Activated T-cell treated with anti-CD3 and anti-CD28 coated beads for 24 hours (primary cell): ENCODE results near the gene MARCHF2.
"Not testable (repeated sequence)": the region's sequence is repeated elsewhere in the genome, so short reads cannot be mapped to it uniquely, and the experiment has no call there.

Experiments used
- DNase-seq: peaks from one replicate; pipeline ENCODE4 v3.0.0-alpha.2; 2020; ENCODE audit warnings: low read depth

MARCHF2 gene

GRCh38 chr19:8410718-8411117 is 2.4 kb upstream of the MARCHF2 start:
- not testable (repeated sequence) for DNase-seq

GRCh38 chr19:8413629-8413995 is 507 bp downstream of the MARCHF2 start:
- DNase-seq: no peak

GRCh38 chr19:8416796-8417195 is 3.7 kb downstream of the MARCHF2 start:
- DNase-seq: no peak

GRCh38 chr19:8421484-8422461 is 8.7 kb downstream of the MARCHF2 start:
- no peak for DNase-seq

- DNase-seq: no peak
These were observed 10.7 kb downstream of the MARCHF2 start for GRCh38 chr19:8423817-8424223.

DNA sequence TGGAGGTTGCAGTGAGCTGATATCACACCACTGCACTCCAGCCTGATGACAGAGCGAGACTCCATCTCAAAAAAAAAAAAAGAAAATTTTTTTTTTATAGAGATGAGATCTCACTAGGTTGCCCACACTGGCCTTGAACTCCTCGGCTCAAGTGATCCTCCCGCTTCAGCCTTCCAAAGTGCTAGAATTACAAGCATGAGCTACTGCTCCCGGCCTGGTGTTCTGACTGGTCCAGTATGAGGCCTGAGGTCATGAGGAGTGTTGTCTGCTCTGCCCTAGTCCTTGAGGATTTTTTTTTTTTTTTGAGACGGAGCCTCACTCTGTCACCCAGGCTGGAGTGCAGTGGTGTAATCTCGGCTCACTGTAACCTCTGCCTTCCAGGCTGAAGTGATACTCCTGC is 12.2 kb downstream of the MARCHF2 start:
- DNase-seq: not testable (repeated sequence)

DNA sequence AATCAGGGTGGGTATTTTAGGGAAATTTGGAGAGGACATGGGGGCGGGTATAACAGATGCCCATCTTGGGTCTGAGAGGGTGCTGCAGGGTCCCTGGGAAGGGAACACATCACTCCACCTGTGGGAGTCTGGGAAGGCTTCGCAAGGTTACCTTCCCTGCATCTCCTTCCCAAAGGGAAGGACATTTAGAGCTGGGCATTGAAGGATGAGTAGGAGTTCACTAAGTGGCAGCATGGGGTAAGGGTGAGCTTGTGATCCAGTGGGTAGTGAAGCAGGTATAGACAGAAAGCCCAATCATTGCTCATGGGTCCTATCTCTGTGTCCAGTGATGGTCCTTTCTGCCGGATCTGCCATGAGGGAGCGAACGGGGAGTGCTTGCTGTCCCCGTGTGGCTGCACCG is 13.2 kb downstream of the MARCHF2 start:
- no peak for DNase-seq

DNA sequence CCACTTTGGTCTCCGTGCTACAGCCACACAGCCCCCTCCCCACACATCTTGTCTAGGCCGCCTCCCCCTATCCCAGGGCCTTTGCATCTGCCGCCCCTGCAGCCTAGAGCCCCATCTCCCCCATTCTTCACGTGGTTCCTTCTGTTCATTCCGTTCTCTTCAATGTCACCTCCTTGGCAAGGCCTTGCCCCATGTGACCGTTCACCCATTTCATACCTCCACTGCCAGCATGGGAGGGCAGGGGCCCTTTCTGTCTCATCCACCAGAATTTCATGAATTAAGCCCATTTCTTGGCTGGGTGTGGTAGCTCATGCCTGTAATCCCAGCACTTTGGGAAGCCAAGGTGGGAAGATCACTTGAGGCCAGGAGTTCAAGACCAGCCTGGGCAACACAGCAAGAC is 15.9 kb downstream of the MARCHF2 start:
- DNase-seq: no peak

- no peak for DNase-seq
These were observed 16.7 kb downstream of the MARCHF2 start for GRCh38 chr19:8429826-8430225.

DNA sequence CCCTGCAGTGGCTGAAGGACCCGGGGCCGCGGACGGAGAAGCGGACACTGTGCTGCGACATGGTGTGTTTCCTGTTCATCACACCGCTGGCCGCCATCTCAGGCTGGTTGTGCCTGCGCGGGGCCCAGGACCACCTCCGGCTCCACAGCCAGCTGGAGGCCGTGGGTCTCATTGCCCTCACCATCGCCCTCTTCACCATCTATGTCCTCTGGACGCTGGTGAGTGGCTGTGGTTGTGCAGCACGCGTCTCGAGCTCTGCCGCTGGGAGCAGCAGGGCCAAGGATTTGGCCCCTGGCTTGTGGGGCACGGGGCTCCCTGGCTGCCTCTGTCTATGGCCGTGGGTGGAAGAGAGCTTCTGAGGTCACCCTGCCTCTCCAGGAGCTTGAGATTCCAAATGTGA is 17.5 kb downstream of the MARCHF2 start:
- no peak for DNase-seq

DNA sequence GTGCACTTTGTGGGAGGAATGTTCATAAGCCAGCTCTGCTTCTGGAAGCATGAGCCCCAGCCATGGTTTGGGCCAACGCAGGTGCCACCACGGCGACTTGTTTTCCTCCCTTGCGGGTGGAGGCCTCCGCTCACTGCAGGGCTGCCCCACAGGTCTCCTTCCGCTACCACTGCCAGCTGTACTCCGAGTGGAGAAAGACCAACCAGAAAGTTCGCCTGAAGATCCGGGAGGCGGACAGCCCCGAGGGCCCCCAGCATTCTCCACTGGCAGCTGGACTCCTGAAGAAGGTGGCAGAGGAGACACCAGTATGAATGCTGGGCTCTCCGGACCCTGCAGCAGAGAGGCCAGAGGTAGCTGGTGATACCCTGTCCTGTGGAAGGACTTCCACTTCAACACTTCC is 25.1 kb downstream of the MARCHF2 start:
- no peak for DNase-seq

DNA sequence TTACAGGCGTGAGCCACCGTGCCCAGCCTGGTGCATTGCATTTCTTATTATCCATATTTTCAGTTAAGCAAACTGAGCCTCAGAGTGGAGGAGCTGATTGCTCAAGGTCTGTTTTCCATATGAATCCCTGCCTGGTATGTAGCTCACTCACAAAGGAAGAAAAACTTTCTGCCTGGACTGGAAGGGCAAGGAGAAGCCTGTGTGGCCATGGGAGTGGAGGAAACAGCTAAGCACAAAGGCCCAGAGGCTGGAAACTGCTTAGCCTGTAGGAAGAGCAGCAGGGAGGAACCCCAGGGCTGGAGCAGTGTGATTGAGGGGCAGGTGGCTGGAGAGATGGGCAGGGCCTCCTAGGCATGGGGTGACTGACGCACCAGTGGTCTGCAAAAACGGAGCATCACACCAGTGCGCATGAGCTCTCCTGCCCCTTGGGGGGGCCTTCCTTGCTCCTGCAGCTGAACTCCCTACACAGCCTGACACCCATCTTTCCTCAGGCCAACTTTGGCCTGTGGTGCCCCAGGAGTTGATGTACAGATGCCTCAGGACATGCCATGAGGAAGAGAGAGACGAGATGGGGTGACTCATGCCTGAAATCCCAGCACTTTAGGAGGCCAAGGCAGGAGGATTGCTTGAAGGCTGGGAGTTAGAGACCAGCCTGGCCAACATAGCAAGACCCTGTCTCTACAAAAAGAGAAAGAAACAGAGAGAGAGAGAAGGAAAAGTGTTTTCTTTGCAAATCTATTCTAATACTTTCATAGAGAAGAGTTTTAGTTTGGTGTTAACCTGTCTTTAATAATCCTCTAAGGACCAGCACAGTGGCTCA is 28.8 kb downstream of the MARCHF2 start:
- DNase-seq: no peak

DNA sequence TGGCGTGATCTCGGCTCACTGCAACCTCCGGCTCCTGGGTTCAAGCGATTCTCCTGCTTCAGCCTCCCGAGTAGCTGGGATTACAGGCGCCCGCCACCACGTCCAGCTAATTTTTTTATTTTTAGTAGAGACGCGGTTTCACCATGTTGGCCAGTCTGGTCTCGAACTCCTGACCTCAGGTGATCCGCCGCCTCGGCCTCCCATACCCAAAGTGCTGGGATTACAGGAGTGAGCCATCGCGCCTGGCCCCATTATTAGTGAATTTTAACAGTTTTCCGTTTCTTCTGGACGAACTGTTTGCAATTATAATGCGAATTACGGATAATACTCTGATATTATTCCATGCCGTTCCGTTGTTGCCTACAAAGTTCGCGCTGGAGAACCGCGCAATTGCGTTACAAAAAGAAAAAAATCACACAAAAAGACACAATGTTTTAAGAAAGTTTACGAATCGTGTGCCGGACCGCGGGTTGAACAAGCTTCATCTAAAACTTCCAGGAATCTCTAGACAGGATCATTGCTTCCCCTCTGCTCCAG is 31.1 kb downstream of the MARCHF2 start:
- not testable (repeated sequence) for DNase-seq

DNA sequence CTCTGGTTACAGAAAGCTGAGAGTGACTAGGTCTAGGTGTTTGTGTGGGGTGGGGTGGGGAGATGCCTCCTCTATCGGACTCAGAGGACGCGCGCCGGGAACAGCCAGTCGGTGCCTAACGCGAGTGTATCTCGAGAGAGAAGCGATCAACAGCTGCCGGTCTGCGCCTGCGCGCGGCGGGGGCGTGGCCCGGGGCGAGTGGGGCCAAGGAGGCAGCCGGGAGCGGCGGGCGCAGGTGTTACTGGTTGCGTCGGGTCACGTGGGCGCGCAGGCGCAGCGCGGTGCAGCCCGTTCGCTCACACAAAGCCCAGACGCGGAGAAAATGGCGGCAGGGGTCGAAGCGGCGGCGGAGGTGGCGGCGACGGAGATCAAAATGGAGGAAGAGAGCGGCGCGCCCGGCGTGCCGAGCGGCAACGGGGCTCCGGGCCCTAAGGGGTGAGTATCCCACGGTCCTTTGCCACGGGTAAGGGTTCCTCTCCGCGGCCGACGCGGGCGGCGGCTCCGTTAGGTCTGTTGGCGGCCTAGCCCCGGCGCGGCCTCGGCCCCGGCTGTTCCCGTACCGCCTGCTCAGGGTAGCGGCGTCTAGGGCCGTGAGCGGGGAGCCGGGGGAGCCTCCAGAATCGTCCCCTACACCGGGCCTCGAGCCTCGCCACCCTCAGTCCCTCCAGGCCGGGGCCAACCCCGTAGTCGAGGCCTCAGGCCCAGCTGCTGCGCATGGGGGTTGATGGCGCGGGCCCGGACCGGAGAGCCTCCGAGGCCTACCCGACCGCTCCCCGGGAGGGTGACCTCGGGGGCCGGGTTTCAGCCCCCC is 31.8 kb downstream of the MARCHF2 start, which contains the start of gene HNRNPM:
HNRNPM (plus strand) TSS at position 299 of the 811 bp plus-strand sequence; CDS start at position 323, 24 bp downstream.
- DNase-seq: peak; percentile 100

GRCh38 chr19:8445488-8446001 is 32.4 kb downstream of the MARCHF2 start:
- peak; percentile 12 for DNase-seq

DNA sequence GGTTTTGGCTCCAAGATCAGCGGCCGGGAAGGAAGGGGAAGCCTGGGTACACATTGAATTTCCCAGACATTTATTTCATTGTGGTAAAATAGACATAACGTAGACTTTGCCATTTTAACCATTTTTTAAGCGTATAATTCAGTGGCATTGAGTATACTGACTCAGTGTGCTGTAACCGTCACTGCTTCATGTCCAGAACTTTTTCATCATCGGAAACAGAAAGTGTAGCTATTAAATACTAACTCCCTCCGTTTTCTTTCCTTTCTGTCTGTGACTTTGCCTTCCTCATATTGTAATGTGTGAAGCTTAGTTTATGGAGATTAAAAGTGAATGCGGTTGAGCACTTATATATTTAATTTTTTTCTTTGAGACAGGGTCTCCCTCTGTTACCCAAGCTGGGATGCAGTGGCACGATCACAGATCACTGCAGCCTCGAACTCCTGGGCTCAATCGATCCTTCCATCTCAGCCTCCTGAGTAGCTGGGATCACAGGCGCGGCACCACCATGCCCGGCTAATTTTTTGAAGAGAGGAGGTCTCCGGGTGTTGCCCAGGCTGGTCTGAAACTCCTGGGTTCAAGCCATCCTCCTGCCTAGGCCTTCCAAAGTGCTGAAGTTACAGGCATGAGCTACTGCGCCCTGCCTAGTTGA is 33.1 kb downstream of the MARCHF2 start:
- no peak for DNase-seq

GRCh38 chr19:8449830-8450229 is 36.7 kb downstream of the MARCHF2 start:
- DNase-seq: no peak

GRCh38 chr19:8451377-8451776 is 38.3 kb downstream of the MARCHF2 start:
- DNase-seq: no peak

- no peak for DNase-seq
These were observed 38.8 kb downstream of the MARCHF2 start for GRCh38 chr19:8451885-8452284.

DNA sequence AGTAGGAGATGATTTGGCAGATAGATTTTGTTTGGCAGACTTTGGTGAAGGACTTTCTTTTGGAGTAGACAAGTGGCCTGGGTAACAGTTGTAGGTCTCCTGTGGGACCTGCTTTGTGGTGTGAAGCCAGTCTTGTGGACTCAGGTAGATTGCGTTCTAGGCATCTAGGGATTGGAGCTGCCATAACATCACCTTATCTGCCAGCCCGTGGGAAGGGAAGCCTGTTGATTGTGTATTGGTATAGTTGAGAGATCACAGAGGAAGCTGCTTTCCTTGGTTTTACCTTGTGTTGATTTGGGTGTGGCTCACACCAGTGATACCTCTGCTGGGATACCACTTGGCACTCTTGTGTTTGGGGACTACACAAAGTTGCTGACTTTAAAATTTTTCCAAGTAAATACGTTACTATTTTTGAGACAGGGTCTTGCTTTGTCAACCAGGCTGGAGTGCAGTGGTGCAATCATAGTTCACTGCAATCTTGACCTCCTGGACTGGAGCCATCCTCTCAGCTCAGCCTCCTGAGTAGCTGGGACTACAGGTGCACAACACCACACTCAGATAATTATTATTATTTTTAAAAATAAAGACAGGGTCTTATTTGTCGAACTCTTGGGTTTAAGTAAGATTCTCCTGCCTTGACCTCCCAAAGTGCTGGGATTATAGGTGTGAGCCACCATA is 39.5 kb downstream of the MARCHF2 start:
- DNase-seq: no peak
